Osteocyte (in vitro differentiated cells): ENCODE data around the gene CAMKK2. TPM values are rescaled to one million over a fixed set of nuclear protein-coding genes. Genes with fewer than 3 reads are reported as not detected.

Source experiments
- DNase-seq: peaks from one replicate; pipeline ENCODE4 v3.0.0; 2021; ENCODE audit warnings: mixed read lengths; ENCODE audit not compliant: unreplicated experiment; ENCODE audit errors: extremely low spot score
- H3K27ac Mint-ChIP-seq: one replicate; pipeline ENCODE4 v1.8.0; 2021; ENCODE audit warnings: mild to moderate bottlenecking, mixed read lengths; ENCODE audit not compliant: unreplicated experiment
- H3K27me3 Mint-ChIP-seq: one replicate; pipeline ENCODE4 v1.8.0; 2021; ENCODE audit warnings: mixed read lengths; ENCODE audit not compliant: unreplicated experiment
- H3K36me3 Mint-ChIP-seq: one replicate; pipeline ENCODE4 v1.8.0; 2021; ENCODE audit warnings: mixed read lengths; ENCODE audit not compliant: unreplicated experiment
- H3K4me1 Mint-ChIP-seq: one replicate; pipeline ENCODE4 v1.8.0; 2021; ENCODE audit warnings: mixed read lengths; ENCODE audit not compliant: unreplicated experiment
- H3K4me3 Mint-ChIP-seq: one replicate; pipeline ENCODE4 v1.8.0; 2021; ENCODE audit warnings: mild to moderate bottlenecking, moderate library complexity, mixed read lengths; ENCODE audit not compliant: unreplicated experiment
- H3K9me3 Mint-ChIP-seq: one replicate; pipeline ENCODE4 v1.8.0; 2021; ENCODE audit warnings: mixed read lengths; ENCODE audit not compliant: unreplicated experiment
- total RNA-seq: library from RNA; stranded (reverse); gene quantifications from 2 replicates; pipeline ENCODE4 v1.2.1, GENCODE V29; 2021
- TF ChIP-seq, protein P1 (sequence below): fragments of 200-600 bp; sonication (generic); IDR thresholded peaks from 2 replicates; pipeline ENCODE4 v1.5.0; 2021; ENCODE audit warnings: antibody characterized with exemption, mild to moderate bottlenecking, moderate library complexity

Gene CAMKK2
- total RNA-seq, 1 donor from 2014 or later, result 33.0 TPM

DNA sequence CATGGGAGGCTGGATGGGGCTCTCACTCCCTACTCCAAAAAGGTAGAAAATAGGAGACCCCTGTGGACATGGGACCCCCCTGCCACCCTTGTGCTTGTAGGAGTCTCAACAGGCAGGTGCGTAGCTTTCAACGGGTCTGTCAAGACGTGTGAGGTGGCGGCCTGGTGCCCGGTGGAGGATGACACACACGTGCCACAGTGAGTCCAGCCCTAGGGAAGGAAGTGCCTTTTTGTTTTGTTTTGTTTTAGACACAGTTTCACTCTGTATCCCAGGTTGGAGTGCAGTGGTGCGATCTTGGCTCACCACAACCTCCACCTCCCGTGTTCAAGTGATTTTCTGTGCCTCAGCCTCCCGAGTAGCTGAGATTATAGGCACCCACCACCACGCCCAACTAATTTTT is 73.7 kb downstream of the CAMKK2 start:
- TF ChIP-seq, protein P1, sequence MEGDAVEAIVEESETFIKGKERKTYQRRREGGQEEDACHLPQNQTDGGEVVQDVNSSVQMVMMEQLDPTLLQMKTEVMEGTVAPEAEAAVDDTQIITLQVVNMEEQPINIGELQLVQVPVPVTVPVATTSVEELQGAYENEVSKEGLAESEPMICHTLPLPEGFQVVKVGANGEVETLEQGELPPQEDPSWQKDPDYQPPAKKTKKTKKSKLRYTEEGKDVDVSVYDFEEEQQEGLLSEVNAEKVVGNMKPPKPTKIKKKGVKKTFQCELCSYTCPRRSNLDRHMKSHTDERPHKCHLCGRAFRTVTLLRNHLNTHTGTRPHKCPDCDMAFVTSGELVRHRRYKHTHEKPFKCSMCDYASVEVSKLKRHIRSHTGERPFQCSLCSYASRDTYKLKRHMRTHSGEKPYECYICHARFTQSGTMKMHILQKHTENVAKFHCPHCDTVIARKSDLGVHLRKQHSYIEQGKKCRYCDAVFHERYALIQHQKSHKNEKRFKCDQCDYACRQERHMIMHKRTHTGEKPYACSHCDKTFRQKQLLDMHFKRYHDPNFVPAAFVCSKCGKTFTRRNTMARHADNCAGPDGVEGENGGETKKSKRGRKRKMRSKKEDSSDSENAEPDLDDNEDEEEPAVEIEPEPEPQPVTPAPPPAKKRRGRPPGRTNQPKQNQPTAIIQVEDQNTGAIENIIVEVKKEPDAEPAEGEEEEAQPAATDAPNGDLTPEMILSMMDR, result no peak
- H3K4me1 Mint-ChIP-seq, result no peaks in the 10 kb centered on the region
- H3K27ac Mint-ChIP-seq, result no peak overlapping the region
- no peak overlapping the region for H3K4me3 Mint-ChIP-seq
- peaks cover 6% of the 10 kb centered on the region for H3K36me3 Mint-ChIP-seq
- H3K27me3 Mint-ChIP-seq, result no peaks in the 10 kb centered on the region
- no peak for DNase-seq
- H3K9me3 Mint-ChIP-seq, result no peaks in the 10 kb centered on the region

DNA sequence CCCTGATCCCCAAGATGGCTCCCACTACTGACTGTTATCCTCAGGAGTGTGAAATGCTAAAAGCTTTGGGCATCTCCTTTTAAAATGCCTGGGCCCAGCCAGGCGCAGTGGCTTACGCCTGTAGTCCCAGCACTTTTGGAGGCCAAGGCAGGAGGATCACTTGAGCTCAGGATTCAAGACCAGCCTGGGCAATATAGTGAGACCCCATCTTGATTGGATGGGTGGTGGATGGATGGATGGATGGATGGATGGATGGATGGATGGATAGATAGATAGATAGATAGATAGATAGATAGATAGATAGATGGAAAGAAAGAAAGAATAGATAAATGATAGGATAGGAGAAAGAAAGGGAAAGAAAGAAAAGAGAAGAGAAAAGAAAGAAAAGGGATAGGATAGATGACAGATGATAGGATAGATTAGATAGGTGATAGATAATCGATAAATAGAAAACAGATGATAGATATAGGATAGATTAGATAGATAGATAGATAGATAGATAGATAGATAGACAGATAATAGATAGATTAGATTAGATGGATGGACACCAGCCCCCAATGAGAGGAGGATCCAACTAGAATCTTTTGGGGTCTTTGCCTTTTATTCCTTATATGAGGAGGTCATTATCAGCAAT is 77.0 kb downstream of the CAMKK2 start:
- H3K27ac Mint-ChIP-seq, result no peak overlapping the region
- no peaks in the 10 kb centered on the region for H3K9me3 Mint-ChIP-seq
- DNase-seq, result no peak
- H3K4me1 Mint-ChIP-seq, result peaks cover 7% of the 10 kb centered on the region
- no peaks in the 10 kb centered on the region for H3K27me3 Mint-ChIP-seq
- TF ChIP-seq, protein P1, result no peak
- H3K4me3 Mint-ChIP-seq, result no peak overlapping the region
- H3K36me3 Mint-ChIP-seq, result peaks cover 8% of the 10 kb centered on the region

DNA sequence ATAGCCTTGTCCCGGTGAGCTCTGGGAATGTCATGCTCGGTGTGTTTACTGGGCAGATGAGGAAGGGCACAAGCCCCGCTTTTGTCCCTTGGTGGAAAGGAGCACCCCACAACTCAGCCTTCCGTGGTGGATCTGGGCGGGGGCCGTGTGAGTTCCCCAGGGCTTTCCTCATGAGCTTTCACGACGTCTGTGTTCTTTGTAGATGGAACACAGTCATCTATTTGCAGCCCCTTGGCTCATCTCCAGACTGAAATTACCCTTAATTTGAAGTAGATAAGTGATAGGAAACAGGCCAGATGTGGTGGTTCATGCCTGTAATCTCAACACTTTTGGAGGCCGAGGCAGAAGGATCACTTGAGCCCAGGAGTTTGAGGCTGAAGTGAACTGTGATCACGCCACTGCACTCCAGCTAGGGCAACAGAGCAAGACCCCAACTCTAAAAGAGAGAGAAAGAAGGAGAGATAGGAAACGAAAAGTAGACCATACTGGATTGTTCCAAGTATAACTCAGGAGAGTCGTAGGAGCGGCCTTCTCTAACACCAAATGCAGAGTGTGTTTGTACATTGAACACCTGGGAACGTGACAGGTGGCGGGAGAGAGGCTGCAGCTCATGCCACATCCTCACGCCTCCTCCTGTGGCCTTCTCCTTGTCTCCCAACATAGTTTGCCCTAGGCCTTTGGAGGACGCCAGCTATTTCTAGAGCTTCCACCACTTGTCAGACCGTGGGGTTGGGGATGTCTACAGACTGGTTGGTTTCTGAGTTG is 77.7 kb downstream of the CAMKK2 start:
- no peaks in the 10 kb centered on the region for H3K9me3 Mint-ChIP-seq
- no peak for DNase-seq
- H3K36me3 Mint-ChIP-seq, result peaks cover 11% of the 10 kb centered on the region
- H3K27me3 Mint-ChIP-seq, result no peaks in the 10 kb centered on the region
- H3K27ac Mint-ChIP-seq, result no peak overlapping the region
- H3K4me3 Mint-ChIP-seq, result no peak overlapping the region
- H3K4me1 Mint-ChIP-seq, result peaks cover 8% of the 10 kb centered on the region
- TF ChIP-seq, protein P1, result no peak

DNA sequence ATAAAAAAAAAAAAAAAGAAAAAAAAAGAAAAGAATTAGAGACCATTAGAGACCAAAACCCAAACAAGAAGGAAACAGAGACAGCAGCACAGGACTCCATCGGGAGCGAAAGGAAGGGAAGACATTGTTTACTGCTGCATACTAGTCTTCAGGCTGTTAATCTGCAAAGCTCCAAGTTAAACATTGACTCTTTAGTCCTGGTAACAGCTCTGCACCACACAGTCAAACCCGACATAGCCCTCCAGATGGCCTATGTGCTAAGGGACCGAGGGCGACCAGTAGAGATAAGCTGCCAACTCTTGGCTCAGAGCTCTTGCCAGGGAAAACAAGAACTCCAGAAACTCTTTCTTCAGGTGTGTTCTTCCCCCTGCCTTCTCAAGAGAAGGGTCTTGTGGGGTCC is 78.7 kb downstream of the CAMKK2 start:
- TF ChIP-seq, protein P1, result no peak
- no peak for DNase-seq
- Mint-ChIP-seq H3K4me3 (no peak overlapping the region), H3K9me3 (no peaks in the 10 kb centered on the region), H3K4me1 (peaks cover 8% of the 10 kb centered on the region), H3K36me3 (peaks cover 11% of the 10 kb centered on the region), H3K27me3 (no peaks in the 10 kb centered on the region), H3K27ac (no peak overlapping the region)

DNA sequence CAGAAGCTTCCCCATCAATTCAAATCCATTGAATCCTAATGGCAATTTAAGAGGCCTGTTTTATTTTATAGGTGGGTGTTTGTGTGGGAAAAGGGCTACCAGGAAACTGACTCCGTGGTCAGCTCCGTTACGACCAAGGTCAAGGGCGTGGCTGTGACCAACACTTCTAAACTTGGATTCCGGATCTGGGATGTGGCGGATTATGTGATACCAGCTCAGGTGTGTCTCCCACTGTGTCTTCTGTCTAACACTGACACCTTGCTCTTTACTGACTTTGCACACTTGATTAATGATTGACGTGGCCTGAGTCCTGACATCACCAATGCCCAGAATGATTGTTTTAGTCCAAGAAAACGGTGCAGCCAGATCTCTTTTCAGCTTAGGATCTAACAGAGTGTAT is 79.4 kb downstream of the CAMKK2 start:
- H3K9me3 Mint-ChIP-seq, result no peaks in the 10 kb centered on the region
- DNase-seq, result no peak
- H3K4me3 Mint-ChIP-seq, result no peak overlapping the region
- peaks cover 10% of the 10 kb centered on the region for H3K36me3 Mint-ChIP-seq
- no peaks in the 10 kb centered on the region for H3K27me3 Mint-ChIP-seq
- H3K27ac Mint-ChIP-seq, result no peak overlapping the region
- TF ChIP-seq, protein P1, result no peak
- H3K4me1 Mint-ChIP-seq, result peaks cover 8% of the 10 kb centered on the region
